RPMI8226 (cell line): ENCODE results near the gene CYB5RL.
"Not testable (repeated sequence)": the region's sequence is repeated elsewhere in the genome, so short reads cannot be mapped to it uniquely, and the experiment has no call there.

Source experiments
- DNase-seq: peaks from one replicate; pipeline ENCODE4 v3.0.0-alpha.2; 2015

The CYB5RL gene, protein sequence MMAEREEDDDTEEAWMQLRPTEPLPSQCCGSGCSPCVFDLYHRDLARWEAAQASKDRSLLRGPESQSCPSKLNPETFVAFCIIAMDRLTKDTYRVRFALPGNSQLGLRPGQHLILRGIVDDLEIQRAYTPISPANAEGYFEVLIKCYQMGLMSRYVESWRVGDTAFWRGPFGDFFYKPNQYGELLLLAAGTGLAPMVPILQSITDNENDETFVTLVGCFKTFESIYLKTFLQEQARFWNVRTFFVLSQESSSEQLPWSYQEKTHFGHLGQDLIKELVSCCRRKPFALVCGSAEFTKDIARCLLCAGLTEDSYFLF

DNA sequence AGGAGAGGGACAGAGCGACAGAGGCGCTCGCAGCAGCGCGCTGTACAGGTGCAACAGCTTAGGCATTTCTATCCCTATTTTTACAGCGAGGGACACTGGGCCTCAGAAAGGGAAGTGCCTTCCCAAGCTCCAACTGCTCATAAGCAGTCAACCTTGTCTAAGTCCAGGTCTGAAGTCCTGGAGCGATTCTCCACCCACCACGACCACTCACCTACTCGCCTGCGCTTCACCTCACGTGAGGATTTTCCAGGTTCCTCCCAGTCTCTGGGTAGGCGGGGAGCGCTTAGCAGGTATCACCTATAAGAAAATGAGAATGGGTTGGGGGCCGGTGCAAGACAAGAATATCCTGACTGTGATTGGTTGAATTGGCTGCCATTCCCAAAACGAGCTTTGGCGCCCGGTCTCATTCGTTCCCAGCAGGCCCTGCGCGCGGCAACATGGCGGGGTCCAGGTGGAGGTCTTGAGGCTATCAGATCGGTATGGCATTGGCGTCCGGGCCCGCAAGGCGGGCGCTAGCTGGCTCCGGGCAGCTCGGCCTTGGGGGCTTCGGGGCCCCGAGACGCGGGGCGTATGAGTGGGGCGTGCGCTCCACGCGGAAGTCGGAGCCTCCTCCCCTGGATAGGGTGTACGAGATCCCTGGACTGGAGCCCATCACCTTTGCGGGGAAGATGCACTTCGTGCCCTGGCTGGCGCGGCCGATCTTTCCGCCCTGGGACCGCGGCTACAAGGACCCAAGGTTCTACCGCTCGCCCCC is at the start of gene CYB5RL, which contains the start of gene MRPL37:
CYB5RL (minus strand) TSS at position 266 of the 754 bp plus-strand sequence. CDS start 4,414 bp downstream, outside the sequence.
MRPL37 (plus strand) TSS at position 403 of the 754 bp plus-strand sequence; CDS start at position 480, 77 bp downstream.
- DNase-seq = peak; percentile 99

DNA sequence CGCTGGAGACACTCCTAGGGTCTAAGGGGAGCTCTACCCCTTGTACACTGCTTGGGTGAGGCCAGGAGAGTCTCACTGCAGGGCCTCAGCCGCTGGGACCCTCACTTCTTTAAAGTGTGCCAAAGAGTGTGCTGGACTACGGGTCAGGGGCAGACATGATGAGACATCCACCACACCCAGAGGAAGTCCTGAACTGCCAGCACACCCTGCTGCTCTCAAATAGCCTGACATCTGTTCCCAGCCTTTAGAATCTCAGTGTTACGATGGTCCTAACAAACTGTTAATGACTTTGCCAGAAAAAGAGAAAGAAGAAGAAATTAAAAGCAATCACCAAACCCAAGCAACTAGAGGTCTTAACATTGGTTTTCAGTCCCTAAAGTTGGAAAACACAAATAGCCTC is 49.1 kb upstream of the CYB5RL start:
- no peak for DNase-seq

DNA sequence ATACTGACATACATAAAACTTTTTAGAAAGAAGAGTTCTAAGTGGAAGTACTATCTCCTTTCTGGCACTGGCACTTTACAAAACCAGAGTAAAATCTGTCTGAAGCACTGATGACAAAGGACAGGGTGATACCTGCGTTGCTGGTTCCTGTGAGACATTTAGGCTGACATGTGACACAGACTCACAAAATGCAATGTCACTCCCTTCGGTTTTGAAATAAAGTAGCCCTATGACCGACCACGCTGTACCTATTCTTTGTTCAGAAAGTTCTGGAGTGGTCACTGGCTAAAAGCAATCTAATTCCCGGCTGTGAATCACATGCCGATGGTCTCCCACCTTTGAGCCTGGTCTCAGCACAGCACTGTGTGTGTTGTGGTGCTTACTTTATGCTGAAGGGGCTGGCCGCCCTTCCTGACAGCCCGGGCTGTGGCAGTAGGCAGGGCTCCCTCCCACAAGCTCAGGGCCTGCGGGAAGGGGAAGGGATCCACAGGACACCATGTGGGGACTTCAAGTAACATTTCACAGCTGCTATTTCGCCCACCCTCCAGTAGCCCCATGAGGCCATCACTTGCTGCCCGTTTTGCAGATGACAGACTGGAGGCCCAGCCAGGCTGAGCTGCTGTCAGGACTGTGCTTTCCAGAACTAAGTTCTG is 48.2 kb upstream of the CYB5RL start:
- DNase-seq = no peak

DNA sequence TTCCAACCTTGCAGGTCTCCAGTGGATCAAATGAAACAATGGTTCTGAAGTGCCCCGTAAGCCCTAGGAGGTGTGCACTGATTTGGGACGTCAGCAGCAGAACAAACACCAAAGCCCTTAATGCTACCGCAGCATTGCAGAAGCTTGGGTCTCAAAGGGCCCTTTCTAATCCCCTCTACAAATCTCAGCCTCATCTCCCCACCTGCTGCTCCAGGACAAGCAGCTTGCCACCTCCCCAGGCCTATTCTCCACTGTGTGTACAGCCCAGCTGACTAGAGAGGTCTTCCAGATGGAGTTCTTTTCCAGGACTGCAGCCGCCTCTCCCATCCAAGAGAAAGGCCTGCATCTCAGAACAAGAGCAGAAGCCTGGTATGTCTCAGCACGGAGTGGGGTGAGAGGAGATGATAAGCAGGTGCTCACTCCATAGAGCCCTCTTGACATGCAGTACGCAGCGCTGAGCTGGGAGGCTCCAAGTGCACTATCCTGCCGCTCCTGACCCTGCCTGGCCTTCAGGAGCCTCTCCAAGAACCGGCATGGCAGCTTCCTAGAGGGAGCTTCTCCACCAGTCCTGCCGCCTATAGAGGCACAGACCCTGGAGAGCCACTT is 46.4 kb upstream of the CYB5RL start:
- DNase-seq = no peak

DNA sequence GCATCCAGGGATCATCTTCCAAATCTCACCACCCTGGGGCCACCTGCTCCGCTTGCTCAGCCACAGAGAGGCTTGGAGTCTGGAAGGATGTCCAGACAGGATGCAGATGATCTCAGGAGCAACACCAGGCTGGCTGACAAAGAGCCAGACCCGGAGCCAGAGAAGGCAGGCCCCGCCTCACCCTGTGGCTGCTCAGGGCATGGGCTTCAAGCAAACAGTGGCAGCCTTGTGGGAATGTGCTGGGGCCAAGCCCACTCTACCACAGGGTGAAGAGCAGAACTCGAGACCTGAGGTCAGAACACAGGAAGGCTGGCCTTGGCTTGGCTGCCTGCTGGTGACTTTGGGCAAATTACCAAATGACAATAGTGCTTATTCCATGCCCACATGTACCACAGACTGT is 45.7 kb upstream of the CYB5RL start:
- DNase-seq = no peak

DNA sequence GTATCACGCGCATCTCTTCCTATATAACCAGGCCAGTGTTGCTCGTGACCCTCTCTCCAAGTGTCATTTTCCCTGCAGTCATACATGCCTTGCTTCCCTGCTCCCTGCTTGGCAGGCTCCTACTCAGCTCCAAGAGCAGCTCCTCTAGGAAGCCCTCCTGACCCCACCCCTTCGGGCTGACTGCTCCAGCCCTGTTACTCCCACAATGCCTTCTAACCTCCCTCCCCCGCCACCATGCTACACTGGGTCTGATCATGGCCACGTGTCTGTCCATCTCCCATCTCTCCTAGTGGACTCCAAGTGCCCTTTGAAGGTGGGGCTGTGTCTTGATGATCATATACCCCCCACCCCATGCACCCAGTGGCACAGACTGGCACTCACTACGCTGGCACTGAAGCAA is 44.8 kb upstream of the CYB5RL start:
- DNase-seq = no peak

DNA sequence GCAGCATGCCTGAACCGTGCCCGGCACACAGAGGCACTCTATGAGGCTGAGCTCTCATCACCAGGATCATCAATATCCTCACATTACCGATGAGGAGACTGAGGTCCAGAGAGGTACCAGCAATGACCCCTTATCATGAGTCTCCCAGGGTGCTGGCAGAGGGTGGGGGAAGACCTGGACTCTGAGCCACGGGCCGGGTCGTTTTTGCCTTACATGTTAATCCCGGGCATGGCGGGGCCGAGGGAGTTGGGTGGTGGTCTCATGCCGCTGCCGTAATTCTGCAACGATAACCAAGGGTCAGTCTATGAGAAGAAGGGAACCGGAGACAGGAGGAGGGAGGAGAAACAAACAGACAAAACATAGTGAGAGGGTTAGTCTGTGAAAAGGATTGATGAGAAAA is 43.2 kb upstream of the CYB5RL start:
- DNase-seq = no peak

DNA sequence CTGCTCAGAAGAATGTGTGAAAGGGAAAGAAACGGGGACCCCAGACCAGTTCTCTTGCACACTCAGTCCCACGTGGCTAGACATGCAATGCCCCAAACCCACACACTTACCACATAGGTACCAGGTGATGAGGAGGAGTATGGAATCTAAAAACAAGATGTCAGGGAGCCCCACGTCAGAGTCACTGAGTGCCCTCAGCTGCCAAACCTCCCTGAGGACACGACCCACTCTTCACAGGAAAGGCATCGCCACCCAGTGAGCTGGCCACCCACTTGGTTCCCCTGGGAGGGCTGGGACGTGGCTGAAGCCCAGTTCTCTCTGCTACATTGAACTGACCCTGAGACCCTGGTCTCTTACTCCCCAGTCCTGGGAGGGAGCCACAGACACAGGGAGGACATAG is 41.5 kb upstream of the CYB5RL start:
- DNase-seq = no peak

DNA sequence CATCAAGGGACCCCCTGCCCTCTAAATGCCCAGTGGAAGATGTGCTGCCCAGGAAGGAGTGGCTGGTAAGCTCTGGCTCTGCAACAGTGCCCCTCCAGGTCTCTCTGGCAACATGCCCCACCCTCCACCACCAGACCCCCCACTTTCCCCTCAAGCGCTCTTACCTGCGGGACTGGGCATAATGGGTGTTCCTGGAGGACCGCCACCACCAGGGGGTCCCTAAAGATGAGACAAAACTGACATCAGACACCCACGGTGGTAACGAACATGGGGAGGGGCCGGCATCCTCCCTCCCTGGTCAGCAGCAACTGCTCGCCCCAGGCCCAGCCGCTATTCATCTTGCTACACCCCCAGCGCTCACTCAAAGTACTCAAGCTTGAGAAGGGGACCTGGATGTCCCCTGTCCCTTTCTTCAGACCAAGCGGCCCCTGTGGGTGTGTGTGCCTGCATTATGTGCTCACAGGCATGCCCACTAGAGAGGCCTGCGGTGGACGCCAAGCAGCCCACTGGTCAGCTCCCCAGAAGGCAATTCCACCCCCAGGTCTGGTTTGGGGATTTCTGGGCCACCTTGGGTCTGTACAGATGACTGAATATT is 41.0 kb upstream of the CYB5RL start:
- DNase-seq = no peak

DNA sequence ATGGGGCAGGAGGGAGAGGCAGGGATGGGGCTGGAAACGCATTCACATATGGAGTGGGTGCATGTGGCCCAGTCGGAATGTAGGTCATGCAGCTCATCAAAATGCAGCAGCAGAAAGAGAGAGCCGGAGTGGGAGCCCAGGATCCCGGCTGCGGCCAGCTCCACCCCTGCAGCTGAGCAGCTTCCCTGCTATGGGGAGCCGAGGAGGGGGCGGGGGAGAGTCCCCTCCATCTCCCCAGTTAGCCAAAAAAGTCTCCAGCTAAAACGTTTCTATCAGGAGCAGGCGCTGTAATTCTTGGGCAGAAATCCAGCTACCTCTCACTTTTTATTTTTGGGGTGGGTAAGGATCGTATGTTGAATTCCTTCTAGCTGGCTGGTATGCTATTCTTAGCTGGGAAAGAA is 39.8 kb upstream of the CYB5RL start:
- DNase-seq = no peak

DNA sequence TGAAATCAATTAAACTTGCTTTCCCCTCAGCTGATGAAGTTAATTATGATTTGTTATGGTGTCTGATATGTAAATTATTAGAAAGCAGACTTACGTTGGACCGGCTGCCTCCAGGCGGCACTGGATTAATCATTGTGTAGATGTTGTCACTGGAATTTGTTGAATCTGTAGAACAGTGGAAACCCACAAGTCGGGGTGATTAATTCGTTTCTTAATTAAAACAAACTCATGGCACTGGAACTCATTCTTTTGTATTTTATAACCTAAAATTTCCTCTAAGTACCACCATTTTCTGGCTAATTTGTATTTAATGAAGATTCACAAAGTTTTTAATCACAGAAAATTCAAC is 39.2 kb upstream of the CYB5RL start:
- no peak for DNase-seq

DNA sequence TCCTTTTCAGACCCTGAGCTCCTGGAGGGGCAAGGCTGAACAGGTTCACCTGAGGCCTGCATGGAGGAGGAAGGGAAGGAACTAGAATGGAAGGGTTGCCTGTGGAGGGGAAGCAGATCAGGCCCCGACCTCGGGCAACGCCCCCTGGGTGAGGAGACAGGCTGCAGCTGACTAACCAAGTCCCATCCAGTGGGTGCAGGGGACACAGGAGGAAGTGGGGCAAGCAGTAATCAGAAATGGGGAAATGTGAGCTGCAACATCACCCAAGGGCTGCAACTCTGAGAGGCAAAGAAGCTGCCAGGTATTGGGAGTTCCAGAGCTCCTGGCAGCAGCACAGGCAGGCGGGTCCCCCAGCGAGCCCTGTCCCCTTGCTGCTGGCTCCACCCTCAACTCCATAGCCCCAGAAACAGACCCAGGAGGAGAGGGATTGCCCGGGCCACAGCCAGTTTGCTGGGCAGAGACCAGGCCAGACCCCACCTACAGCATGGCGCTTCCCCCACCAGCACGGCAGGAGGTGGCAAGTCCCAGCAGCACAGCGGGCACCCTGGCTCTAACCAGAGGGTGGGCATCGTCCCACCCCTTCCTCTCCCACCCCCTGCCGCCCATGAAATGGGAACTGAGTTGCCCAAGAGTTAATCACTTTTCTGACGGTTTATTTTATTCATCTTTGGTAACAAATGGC is 38.7 kb upstream of the CYB5RL start:
- DNase-seq = no peak

DNA sequence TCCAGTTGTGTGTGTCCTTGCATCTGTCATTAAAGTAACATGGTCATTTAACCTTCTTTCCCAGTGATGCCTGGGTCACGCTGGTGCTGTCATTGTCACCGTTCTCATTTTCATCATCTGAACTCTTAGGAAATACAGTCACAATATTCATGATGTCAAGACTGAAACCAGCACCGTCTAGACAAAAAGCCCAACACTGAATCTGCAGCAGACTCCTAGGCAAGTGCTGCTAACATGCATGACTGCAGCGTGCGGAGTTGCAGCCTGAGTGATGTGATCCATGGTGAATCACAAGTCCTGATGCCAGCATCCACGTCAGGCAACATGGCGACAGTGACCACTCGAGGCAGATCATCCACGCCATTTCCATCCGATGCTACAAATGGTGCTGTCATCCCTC is 37.8 kb upstream of the CYB5RL start:
- no peak for DNase-seq

DNA sequence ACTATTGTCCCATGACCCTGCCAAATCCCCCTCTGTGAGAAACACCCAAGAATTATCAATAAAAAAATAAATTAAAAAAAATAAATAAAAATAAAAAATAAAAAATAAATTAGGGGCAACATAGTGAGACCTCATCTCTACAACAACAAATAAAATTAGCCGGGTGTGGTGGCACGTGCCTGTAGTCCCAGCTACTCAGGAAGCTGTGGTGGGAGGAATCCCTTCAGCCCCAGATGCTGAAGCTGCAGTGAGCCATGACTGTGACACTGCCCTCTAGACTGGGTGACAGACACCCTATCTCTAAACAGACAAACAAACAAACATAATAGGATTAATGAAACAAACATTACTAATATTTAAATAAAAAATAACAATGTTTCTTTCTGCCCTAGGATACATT is 34.5 kb upstream of the CYB5RL start:
- DNase-seq = no peak

DNA sequence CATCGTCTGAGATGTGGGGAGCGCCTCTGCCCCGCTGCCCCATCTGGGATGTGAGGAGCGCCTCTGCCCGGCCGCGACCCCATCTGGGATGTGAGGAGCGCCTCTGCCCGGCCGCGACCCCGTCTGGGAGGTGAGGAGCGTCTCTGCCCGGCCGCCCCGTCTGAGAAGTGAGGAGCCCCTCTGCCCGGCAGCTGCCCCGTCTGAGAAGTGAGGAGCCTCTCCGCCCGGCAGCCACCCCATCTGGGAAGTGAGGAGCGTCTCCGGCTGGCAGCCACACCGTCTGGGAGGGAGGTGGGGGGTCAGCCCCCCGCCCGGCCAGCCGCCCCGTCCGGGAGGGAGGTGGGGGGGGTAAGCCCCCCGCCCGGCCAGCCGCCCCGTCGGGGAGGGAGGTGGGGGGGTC is 33.4 kb upstream of the CYB5RL start:
- DNase-seq = not testable (repeated sequence)

DNA sequence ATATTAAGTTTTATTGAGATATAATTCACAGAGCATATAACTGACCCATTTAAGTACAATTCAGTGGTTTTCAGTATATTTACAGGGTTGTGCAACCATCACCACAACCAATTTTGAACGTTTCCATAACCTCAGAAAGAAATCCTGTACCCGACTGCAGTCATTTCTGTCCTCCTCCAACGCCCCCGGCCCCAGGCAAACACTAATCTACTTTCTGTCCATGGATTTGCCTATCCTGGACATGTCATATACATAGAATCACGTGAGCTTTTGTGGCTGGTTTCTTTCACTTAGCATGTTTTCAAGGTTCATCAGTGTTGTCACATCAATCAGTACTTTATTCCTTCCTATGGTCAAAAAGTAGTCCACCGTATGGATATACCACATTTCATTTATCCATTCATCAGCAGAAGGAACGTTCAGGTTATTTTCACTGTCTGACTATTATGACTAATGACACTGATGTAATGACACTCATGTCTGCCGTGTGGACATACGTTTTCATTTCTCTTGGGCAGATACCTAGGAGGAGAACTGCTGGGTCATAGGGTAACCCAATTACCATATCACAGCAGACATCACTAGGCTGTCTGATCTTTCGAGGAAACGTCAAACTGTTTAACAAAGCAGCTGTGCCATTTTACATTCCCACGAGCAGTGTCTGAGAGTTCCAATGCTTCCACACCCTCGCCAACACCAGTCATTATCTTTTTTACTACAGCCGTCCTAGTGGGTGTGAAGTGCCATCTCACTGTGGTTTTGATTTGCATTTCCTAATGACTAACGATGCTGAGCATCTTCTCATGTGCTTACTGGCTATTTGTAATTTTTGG is 30.9 kb upstream of the CYB5RL start:
- no peak for DNase-seq

DNA sequence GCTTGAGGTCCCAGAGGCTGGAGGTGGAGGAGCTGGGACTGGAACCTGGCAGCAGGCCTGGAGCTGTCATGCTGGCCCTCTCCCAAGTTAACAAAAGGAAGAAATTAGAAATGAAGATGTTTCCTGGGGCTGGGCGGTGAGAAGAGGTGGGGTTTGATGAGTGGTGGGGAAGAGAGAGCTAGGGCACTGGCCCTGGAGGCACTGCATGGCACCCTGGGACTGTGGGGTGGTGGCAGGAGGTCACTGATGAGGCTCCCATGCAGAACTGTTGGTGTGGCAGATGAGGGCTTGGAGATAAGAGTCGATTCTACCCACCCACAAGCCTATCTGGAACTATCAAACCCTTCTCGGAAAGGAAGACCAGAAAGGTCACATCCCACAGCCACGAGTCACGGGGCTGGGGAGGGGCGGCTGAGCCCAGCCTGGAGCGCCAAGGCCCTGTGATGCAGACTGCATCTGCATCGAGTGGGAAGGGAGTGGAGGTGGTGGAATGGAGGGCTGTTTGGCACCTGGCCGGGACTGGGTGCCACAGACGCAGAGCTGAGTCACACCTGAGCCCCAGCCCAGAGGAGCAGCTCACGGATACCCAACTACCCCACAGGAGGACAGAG is 29.6 kb upstream of the CYB5RL start:
- DNase-seq = no peak

DNA sequence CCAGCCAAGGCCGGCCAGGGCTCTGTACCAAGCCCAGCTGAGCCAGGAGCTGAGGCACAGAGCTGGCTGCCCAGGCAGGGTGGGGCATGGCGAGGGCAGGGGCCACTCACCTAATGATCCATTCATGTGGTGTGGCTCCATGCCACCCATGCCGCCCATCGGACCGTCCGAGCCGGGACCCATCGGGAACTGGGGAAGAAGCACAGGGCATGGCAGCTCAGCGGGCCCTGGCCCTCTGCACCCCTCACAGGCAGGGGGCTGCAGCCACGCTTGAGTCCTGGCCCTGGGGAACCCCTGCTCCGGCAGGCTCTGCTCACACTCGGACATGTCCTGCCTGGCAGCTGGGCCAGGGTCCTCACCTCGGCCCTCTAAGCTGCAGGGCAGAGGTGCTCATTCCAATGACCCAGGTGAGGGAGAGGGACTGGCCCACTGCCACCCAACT is 28.8 kb upstream of the CYB5RL start:
- no peak for DNase-seq

DNA sequence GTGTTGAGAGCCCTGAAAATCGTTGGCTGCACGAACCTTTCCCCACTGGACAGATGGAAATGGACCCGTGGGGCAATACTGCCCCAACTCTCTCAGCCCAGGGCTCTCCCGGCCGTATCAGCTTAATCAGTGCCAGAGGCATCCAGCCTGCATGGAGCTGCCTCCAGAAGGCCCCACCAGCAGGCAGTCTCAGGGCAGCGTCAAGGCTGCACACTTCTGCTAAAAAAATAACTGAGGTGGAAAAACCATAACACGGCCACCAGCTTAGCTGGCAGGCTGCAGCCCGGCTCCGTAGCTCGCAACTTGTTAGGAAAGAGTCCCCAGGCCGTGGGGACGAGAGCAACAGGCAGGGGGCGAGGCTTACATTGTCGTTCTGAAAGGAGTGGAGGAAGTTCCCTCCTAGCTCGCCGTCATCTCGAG is 28.1 kb upstream of the CYB5RL start:
- no peak for DNase-seq

DNA sequence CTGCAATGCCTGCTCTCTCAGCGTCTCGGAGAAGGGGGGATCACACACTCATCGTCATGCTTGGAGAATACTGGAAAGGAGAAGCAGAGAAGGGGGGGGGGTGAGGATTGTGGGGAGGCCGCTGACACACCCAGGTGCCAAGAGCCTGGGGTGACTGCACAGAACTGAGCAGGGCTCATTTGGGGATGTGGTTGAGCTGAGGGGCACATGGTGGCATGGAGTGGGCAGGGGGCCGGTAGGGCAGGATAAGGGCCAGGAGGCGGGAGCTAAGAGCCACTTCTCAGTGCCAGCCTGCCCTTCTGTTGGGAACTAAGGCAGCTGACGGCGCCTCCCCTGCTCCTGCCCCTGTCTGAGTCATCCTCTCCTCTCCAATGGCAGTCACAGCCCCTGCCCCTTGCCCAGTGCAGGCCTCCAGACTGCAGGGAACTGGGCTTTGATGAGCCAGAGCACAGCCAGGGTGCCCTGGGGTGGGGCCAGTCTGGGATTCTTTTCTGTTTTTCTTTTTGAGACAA is 27.3 kb upstream of the CYB5RL start:
- DNase-seq = no peak
